H9 (cell line): ENCODE results near the gene MADCAM1. TPM values are rescaled to one million over a fixed set of nuclear protein-coding genes. Genes with fewer than 3 reads are reported as not detected.
A peak's percentile ranks its signal among the peaks of the same experiment; 100 is the strongest.

ENCODE experiments used
- DNase-seq: peaks from one replicate; pipeline ENCODE4 v3.0.0-alpha.2; 2017
- H2AFZ ChIP-seq: one replicate; pipeline ENCODE4 v1.6.1; 2013; ENCODE audit warnings: mild to moderate bottlenecking, low read length, control low read depth, moderate library complexity
- H2AK5ac ChIP-seq: 2 replicates; pipeline ENCODE4 v1.6.1; 2013; ENCODE audit warnings: low read length, control low read depth, mixed read lengths; ENCODE audit not compliant: insufficient read length
- H2BK120ac ChIP-seq: one replicate; pipeline ENCODE4 v1.6.1; 2013; ENCODE audit warnings: low read depth, mild to moderate bottlenecking, low read length, control low read depth, inconsistent platforms; ENCODE audit not compliant: poor library complexity, severe bottlenecking
- H2BK12ac ChIP-seq: 2 replicates; pipeline ENCODE4 v1.6.1; 2013; ENCODE audit warnings: low read length, control low read depth, mixed read lengths, low read depth; ENCODE audit not compliant: insufficient read length
- H2BK15ac ChIP-seq: 2 replicates; pipeline ENCODE4 v1.6.1; 2013; ENCODE audit warnings: low read depth, low read length, control low read depth
- H2BK20ac ChIP-seq: one replicate; pipeline ENCODE4 v1.6.1; 2013; ENCODE audit warnings: low read depth, mild to moderate bottlenecking, low read length, control low read depth, inconsistent platforms; ENCODE audit not compliant: poor library complexity, severe bottlenecking
- H2BK5ac ChIP-seq: 2 replicates; pipeline ENCODE4 v1.6.1; 2013; ENCODE audit warnings: low read length, control low read depth, mixed read lengths; ENCODE audit not compliant: insufficient read length
- H3K14ac ChIP-seq: 2 replicates; pipeline ENCODE4 v1.6.1; 2013; ENCODE audit warnings: low read length, control low read depth; ENCODE audit not compliant: insufficient read depth
- H3K18ac ChIP-seq: 2 replicates; pipeline ENCODE4 v1.6.1; 2013; ENCODE audit warnings: low read depth, mild to moderate bottlenecking, mixed read lengths, low read length, control low read depth; ENCODE audit not compliant: insufficient read length
- H3K23ac ChIP-seq: 2 replicates; pipeline ENCODE4 v1.6.1; 2013; ENCODE audit warnings: low read length, control low read depth, mixed read lengths, low read depth; ENCODE audit not compliant: insufficient read length
- H3K23me2 ChIP-seq: 2 replicates; pipeline ENCODE4 v1.6.1; 2013; ENCODE audit warnings: low read depth, mild to moderate bottlenecking, mixed read lengths, low read length, control low read depth; ENCODE audit not compliant: insufficient read length, poor library complexity, severe bottlenecking
- H3K27ac ChIP-seq: 2 replicates; pipeline ENCODE4 v1.5.1; 2013; ENCODE audit warnings: low read length, control low read depth, mixed read lengths, low read depth; ENCODE audit not compliant: insufficient read length
- H3K27me3 ChIP-seq: 2 replicates; pipeline ENCODE4 v1.6.1; 2013; ENCODE audit warnings: low read length, control low read depth, inconsistent platforms; ENCODE audit not compliant: insufficient read depth
- H3K4ac ChIP-seq: 2 replicates; pipeline ENCODE4 v1.6.1; 2013; ENCODE audit warnings: low read depth, mild to moderate bottlenecking, control low read depth, inconsistent platforms, low read length, moderate library complexity
- H3K4me1 ChIP-seq: 2 replicates; pipeline ENCODE4 v1.6.1; 2013; ENCODE audit warnings: low read length, control low read depth, inconsistent platforms; ENCODE audit not compliant: insufficient read depth
- H3K4me2 ChIP-seq: 2 replicates; pipeline ENCODE4 v1.6.1; 2013; ENCODE audit warnings: low read length, control low read depth, mixed read lengths; ENCODE audit not compliant: insufficient read length, insufficient read depth
- H3K56ac ChIP-seq: 2 replicates; pipeline ENCODE4 v1.6.1; 2013; ENCODE audit warnings: low read depth, mild to moderate bottlenecking, mixed read lengths, low read length, control low read depth; ENCODE audit not compliant: insufficient read length
- H3K79me1 ChIP-seq: 2 replicates; pipeline ENCODE4 v1.6.1; 2013; ENCODE audit warnings: low read depth, mild to moderate bottlenecking, moderate library complexity, low read length, control low read depth, inconsistent platforms; ENCODE audit not compliant: insufficient read depth, poor library complexity, severe bottlenecking
- H3K79me2 ChIP-seq: 2 replicates; pipeline ENCODE4 v1.6.1; 2013; ENCODE audit warnings: low read length, control low read depth, inconsistent platforms; ENCODE audit not compliant: insufficient read depth
- H3K9ac ChIP-seq: 2 replicates; pipeline ENCODE4 v1.6.1; 2013; ENCODE audit warnings: low read length, control low read depth, mixed read lengths; ENCODE audit not compliant: insufficient read length; ENCODE audit errors: extremely low read depth
- H3K9me3 ChIP-seq: one replicate; pipeline ENCODE4 v1.6.1; 2013; ENCODE audit warnings: low read depth, low read length, inconsistent platforms; ENCODE audit not compliant: control insufficient read depth
- H3T11ph ChIP-seq: one replicate; pipeline ENCODE4 v1.6.1; 2013; ENCODE audit warnings: mild to moderate bottlenecking, low read length, control low read depth, inconsistent platforms
- H4K20me1 ChIP-seq: one replicate; pipeline ENCODE4 v1.6.1; 2013; ENCODE audit not compliant: control insufficient read depth, insufficient read length, insufficient read depth
- H4K5ac ChIP-seq: 2 replicates; pipeline ENCODE4 v1.6.1; 2013; ENCODE audit warnings: low read depth, mild to moderate bottlenecking, mixed read lengths, low read length, control low read depth; ENCODE audit not compliant: insufficient read length
- H4K8ac ChIP-seq: replicated peaks from 2 replicates; pipeline ENCODE4 v1.6.1; 2013; ENCODE audit warnings: low read length, control low read depth, mixed read lengths, low read depth; ENCODE audit not compliant: insufficient read length
- H4K91ac ChIP-seq: 2 replicates; pipeline ENCODE4 v1.6.1; 2013; ENCODE audit warnings: low read depth, mild to moderate bottlenecking, moderate library complexity, mixed read lengths, low read length, control low read depth; ENCODE audit not compliant: insufficient read length
- H3K27ac Mint-ChIP-seq, 3 experiments: 2 replicates in 2 of 3; 3 replicates in 1 of 3; pipeline ENCODE4 v1.8.0; 2020 to 2021; ENCODE audit warnings: mixed read lengths in 3 of 3, mild to moderate bottlenecking in 1 of 3, moderate library complexity in 1 of 3
- H3K27me3 Mint-ChIP-seq: 2 replicates; pipeline ENCODE4 v1.8.0; 2021; ENCODE audit warnings: low read depth, mild to moderate bottlenecking, moderate library complexity, mixed read lengths
- H3K36me3 Mint-ChIP-seq, 3 experiments: 2 replicates in 2 of 3; 3 replicates in 1 of 3; pipeline ENCODE4 v1.8.0; 2020 to 2021; ENCODE audit warnings: low read depth in 3 of 3, mixed read lengths in 3 of 3; ENCODE audit not compliant: insufficient read depth in 1 of 3
- H3K4me1 Mint-ChIP-seq, 2 experiments: 2 replicates each; pipeline ENCODE4 v1.8.0; 2020; ENCODE audit warnings: mixed read lengths in 2 of 2
- H3K4me3 Mint-ChIP-seq, 2 experiments: 2 replicates in 1 of 2; 3 replicates in 1 of 2; pipeline ENCODE4 v1.8.0; 2020 to 2021; ENCODE audit warnings: mild to moderate bottlenecking in 2 of 2, mixed read lengths in 2 of 2, moderate library complexity in 1 of 2
- H3K9me3 Mint-ChIP-seq, 2 experiments: 2 replicates in 1 of 2; 3 replicates in 1 of 2; pipeline ENCODE4 v1.8.0; 2020; ENCODE audit warnings: mild to moderate bottlenecking in 2 of 2, mixed read lengths in 2 of 2, moderate library complexity in 1 of 2
- WGBS: extraction: QIAGEN DNeasy Blood & Tissue Kit; methylation state at CpG from one replicate; pipeline ENCODE4 v1.1.7; 2013; ENCODE audit warnings: missing lambda C conversion rate, low lambda C conversion rate, mixed read lengths; ENCODE audit not compliant: insufficient read length; ENCODE audit errors: extremely low coverage; 5-methylcytosine and 5-hydroxymethylcytosine counted together
- total RNA-seq: library from RNA; stranded (reverse); gene quantifications from 2 replicates; pipeline ENCODE4 v1.2.1, GENCODE V29; 2021
- TF ChIP-seq, protein P1 (sequence below): fragments of 200-600 bp; sonication (generic); conservative IDR thresholded peaks from 3 replicates; pipeline ENCODE4 v1.8.0; 2021; ENCODE audit warnings: antibody characterized with exemption, mild to moderate bottlenecking

Gene MADCAM1
- total RNA-seq, 1 experiment from 2014 or later: 1.2 TPM

DNA sequence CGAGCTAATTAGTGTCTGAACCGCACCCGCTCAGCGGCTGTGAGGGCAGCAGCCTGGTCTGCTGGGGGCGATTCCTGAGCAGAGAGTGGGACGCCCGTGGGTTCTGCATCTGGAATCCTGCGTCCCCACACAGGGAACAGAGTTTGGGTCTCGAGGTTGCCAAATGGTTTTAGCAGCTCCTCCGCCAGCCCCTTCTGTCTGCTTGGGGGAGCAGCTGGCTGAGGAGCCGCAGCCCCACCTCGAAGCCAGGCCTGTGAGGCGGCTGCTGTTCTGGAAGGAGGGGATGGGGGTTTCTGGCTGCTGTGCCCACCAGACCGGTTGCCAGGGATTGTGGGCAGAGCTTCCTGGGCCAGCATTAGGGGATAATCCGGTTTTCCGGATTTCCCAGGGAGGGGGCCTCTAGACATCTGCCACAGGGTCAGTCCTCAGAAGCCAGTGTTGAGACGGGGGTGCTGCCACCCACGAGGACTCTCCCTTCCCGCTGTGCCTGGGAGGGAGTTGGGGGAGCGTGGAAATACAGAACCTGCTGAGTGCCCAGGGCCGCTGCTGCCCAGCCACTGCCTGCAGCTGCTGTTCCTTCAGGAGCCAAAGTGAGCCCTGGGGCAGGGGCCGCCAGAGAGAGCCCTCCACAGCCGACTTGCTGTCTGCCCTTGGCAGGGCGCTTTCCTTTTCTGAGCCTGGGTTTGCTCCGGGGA, 37.2 kb downstream of the MADCAM1 start:
- Histone ChIP-seq H3K27me3 (no peaks in the 10 kb centered on the region), H3K4me2 (peak overlapping the region; percentile 51), H3K23ac (no peak overlapping the region), H4K20me1 (peaks cover 4% of the 10 kb centered on the region), H2AFZ (no peak overlapping the region), H3K79me2 (peaks cover 13% of the 10 kb centered on the region; the same call in 1 of the 2 replicates), H3K27ac (no peak overlapping the region), H2BK5ac (no peak overlapping the region), H4K91ac (no peak overlapping the region), H3K23me2 (peaks cover 6% of the 10 kb centered on the region), H3T11ph (no peak overlapping the region), H2AK5ac (no peak overlapping the region), H3K56ac (no peak overlapping the region), H3K14ac (peak overlapping the region; percentile 48; the same call in 1 of the 2 replicates), H2BK15ac (no peak overlapping the region), H3K9me3 (no peaks in the 10 kb centered on the region), H3K4ac (0 out of 2 replicates have a peak overlapping the region, but pooled peaks have one; percentile 13), H2BK12ac (no peak overlapping the region), H4K8ac (no peak overlapping the region), H3K18ac (no peak overlapping the region), H2BK20ac (no peak overlapping the region), H3K4me1 (no peaks in the 10 kb centered on the region), H3K79me1 (peaks cover 8% of the 10 kb centered on the region), H2BK120ac (no peak overlapping the region), H4K5ac (no peak overlapping the region), H3K9ac (peak overlapping the region; percentile 64)
- WGBS: no CpG with 5 or more reads among the region's 25 CpGs
- peak overlapping the region; percentile 84 to 88 for H3K4me3 Mint-ChIP-seq
- H3K4me1 Mint-ChIP-seq: peaks cover 5 to 16% of the 10 kb centered on the region in 2 experiments
- TF ChIP-seq, protein P1, sequence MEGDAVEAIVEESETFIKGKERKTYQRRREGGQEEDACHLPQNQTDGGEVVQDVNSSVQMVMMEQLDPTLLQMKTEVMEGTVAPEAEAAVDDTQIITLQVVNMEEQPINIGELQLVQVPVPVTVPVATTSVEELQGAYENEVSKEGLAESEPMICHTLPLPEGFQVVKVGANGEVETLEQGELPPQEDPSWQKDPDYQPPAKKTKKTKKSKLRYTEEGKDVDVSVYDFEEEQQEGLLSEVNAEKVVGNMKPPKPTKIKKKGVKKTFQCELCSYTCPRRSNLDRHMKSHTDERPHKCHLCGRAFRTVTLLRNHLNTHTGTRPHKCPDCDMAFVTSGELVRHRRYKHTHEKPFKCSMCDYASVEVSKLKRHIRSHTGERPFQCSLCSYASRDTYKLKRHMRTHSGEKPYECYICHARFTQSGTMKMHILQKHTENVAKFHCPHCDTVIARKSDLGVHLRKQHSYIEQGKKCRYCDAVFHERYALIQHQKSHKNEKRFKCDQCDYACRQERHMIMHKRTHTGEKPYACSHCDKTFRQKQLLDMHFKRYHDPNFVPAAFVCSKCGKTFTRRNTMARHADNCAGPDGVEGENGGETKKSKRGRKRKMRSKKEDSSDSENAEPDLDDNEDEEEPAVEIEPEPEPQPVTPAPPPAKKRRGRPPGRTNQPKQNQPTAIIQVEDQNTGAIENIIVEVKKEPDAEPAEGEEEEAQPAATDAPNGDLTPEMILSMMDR: no peak
- DNase-seq: no peak
- no peak overlapping the region for H3K27ac Mint-ChIP-seq
- peaks cover 10 to 21% (median 16%) of the 10 kb centered on the region in 3 experiments for H3K36me3 Mint-ChIP-seq
- no peaks in the 10 kb centered on the region for H3K9me3 Mint-ChIP-seq
- peaks cover under 1% of the 10 kb centered on the region; the same call in 1 of the 2 replicates for H3K27me3 Mint-ChIP-seq
